Stimulated activated CD4-positive, alpha-beta T cell treated with anti-CD3 and anti-CD28 coated beads, Interleukin-2, amount 100 ng/mL, for 4 hours (primary cell): ENCODE data around the gene TBRG4.

ENCODE experiments used
- DNase-seq: peaks from one replicate; pipeline ENCODE4 v3.0.0-alpha.2; 2020; ENCODE audit warnings: low read depth

TBRG4 gene

GRCh38 chr7:45053941-45054340, 57.6 kb downstream of the TBRG4 start:
- no peak for DNase-seq

DNA sequence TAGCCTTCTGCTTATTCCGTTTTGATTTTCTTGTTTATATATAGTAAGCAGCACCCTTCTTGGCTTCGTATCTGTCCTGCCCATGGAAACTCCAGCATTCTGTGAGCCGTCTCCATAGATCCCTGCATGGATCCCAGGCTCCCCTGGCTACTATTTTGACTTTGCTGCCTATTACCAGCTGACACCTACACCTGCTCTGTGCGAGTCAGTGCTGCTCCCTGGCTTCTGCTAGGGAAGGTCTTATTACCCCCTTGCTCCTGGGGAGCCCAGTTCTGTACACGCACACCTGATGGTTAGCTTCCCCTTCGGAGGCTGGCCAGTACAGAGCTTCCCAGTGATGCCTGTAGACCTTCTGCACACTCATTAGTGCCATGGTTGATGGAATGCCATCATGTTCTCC, 58.1 kb downstream of the TBRG4 start:
- no peak for DNase-seq

DNA sequence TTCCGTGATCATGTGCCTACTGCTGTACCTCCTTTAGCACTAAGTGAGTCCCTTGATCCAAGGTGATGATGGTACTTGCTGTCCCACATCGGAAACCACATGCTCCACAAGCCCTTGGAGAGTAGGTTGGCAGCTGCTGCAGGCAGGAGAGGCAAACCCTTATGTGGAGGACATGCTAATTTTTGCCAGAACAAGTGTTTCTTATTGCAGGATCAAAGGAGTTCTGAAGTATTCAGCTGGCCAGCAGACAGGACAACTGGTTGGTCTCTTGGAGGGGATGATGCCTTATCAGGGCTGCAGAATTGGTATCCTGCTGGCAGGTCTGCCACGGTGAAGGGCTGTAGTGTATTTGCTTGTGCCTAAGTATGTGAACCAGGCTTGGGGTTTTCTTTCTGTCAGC, 59.5 kb downstream of the TBRG4 start:
- no peak for DNase-seq

GRCh38 chr7:45050198-45050597, 61.3 kb downstream of the TBRG4 start:
- DNase-seq, result no peak
